Left hindlimb (tissue), 1 donor: ENCODE results near the gene TRPM5.

ENCODE experiments used
- DNase-seq: peaks from one replicate; pipeline ENCODE4 v3.0.0-alpha.2; 2018

Gene TRPM5

DNA sequence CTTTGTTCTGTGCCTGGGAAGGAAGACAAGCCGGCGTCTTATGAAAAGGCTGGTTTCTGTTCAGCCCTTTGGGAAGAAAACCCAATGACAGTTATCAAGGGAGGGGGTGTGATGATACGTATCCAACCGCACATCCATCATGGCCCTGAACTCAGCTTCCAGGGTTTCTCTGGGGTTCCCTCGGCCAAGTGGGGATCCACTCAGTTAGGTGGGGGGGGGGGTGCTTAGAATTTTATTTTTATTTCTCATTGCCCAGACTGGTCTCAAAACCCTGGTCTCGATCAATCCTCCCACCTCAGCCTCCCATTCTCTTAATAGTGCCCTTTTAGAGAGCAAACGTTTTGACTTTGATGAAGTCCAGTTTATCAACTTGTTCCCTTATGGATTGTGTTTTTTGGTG, 26.2 kb upstream of the TRPM5 start:
- DNase-seq, result no peak

- DNase-seq, result no peak
Observed at GRCh38 chr11:2468363-2469235, 24.3 kb upstream of the TRPM5 start.

DNA sequence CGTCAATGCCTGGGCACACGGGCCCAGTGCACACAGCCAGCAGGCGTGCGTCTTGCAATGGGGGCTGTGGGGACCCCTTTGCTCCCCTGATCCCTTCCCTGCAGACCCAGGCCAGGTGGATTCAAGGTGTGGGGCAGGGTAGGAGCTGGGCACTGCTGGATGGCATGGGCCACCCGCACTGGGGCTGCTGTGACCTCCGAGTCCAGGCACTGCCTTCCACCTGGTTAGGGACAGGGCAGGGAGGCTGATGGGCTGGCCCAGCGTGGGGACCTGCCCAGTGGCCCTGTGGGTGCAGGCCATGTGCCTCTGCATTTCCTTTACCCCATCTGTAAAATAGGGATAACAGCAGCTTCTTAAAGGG, 23.4 kb upstream of the TRPM5 start:
- no peak for DNase-seq

DNA sequence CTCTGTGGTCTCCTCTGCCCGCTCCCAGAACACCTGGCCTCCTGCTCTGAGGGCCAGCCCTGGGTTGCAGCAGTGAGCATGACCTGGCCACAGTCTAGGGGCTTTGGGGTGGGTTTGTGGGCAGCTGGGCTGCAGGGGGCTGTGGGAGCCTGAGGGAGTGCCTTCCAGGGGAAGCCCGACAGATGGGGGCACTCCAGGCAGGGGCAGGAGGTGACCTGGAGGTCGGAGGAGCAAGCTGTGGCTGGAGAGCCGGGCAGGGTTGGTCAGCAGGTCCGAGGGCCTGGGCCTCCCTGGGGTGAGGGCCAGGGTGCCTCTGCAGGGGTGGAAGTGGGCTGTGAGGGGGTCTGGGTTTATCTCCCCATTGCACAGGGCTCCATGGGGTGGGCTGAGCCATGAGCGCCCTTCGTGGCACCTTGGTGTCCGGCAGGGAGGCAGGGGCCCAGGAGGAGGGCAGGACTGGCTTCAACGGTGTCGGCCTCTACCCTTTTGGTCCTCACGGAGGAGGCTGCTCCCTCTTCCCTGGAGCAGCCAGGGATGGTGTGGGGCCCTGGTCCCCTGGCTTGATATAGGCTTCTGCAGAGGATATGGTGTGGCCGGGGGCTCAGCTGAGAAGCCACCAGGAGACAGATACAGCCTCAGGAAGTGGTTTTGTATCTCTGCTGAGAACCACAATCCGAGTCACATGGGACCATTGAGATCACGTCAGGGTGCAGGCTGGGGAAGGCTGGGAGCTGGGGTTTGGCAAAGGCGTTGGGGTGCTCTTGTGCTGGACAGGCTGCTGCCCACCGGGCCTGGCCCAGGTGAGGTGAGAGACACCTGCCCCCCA, 22.8 kb upstream of the TRPM5 start:
- DNase-seq, result no peak

DNA sequence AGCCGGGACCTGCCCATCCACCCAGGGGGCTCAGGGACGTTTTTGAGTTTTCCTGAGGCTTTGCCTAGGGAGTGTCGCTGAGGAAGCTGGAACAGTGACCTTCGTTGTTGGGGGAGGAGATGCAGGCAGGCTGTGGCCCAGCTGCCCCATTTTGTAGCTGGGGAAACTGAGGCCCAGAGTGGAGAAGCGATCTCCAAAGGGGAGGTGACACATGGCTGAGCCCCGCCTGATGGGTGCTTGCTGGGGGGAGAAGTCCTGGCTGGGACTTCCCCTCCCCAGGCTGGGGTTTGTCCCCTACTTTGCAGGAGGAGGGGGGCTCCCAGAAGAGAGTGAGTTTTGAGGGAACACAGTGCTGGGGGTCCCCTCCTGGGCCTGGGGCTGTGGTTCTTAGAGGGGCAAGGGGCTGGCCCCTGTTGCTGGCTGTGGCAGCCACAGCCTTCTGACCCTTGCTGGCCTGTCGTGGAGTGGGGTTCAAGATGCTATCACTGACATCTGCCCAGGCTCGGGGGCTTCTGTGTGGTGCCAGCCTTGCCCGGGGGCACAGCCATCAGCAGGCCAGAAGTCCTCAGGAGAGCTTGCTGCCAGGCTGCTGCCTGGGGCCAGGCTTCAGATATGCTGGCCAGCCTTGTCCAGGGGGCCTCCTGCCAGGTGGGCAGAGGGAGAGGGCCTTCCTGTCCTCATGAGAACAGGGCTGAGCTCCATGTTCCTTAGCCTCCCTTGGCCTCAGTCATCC, 21.9 kb upstream of the TRPM5 start:
- no peak for DNase-seq

GRCh38 chr11:2465202-2466068, 21.1 kb upstream of the TRPM5 start:
- no peak for DNase-seq

DNA sequence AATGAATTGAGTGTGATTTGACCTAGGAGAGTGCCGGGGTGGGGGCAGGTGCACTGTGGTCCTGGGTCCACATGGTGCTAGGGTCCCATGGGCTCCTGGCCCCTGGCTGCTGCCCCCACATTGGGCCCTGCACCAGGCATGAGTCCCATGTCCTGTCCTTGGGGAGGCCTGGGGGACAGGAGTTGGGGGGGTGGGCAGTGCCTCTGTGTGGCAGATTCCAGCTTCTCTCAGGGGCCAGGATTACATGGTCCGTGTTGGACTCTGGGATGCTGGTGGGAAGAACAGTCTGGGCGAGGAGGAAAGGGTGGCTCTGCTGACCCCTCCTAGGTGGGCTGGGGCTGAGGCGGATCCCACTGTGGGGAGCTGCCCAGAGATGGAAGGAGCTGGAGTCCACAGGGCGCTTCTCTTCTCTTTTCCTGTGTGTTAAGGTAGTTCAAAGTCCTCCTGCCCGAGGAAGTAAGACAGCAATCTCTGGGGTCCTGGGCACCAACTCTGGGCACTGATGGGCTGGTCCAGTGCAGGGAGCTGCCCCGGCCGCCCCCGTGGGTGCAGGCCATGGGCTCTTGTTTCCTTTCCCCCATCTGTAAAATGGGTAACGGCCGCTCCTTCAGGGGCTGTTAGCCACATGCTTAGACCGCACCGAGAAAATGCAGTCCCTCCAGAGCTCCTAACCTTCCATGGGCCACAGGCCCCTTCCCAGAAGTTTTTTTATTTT, 20.3 kb upstream of the TRPM5 start:
- DNase-seq, result no peak

DNA sequence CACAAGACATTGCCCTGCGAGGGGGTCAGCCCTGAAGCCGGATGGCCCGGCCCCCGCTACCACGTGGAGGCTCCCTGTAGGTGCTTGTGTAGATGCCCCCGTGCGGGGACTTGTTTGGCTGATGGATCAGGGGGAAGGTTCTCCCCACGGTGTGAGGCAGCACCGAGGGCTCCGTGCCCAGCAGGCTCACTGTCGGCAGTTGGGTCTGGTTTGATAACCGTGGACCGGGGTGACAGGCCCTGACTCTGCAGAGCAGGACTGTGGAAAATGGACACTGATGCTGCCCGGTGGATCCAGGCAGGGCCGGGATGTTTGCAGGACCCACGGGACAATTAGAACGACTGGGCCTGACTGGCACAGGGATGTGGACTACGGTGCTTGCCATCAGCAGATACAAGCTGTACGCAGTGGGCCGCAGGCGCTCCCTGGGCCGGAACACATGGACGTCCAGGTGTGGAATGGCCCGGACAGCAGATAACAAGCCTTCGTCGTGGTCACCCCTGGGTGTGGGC, 19.5 kb upstream of the TRPM5 start:
- DNase-seq, result no peak

GRCh38 chr11:2462986-2463765, 18.9 kb upstream of the TRPM5 start:
- DNase-seq, result no peak

GRCh38 chr11:2462543-2462985, 18.2 kb upstream of the TRPM5 start:
- no peak for DNase-seq

GRCh38 chr11:2461956-2462542, 17.7 kb upstream of the TRPM5 start:
- no peak for DNase-seq

GRCh38 chr11:2461253-2461955, 17.1 kb upstream of the TRPM5 start:
- no peak for DNase-seq

DNA sequence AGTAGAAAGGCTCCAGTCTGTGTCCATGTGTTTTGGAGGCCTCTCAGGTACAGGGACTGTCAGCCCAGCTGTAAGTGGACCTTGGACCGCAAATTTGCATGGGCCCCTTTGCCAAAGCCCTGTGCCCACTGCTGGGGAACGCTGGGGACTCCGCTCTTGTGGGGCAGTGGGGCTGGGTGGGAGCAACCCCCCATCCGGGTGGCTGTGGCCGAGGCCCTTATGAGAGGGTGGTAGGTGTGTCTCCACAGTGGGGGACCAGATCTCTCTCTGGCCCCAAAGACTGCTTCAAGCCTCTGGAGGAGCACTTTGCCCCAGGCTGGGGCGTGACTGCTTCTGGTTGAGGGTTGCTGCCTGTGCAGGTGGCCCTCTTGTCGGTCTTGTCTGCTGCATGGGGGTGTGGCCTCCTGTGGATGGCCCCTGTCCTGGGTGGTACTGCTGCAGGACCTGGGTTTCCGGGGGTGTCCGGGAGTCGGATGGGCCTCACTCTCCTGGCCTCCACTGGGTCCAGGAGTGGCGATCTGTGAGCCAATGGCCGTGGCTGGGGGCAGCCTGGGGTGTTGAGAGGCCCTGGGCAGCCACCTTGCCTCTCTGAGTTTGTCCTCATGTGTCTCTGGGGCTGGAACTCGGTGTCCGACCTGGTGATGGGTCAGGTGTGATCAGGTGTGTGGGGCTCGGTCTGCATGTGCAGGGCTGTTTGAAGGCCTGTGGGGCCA, 16.4 kb upstream of the TRPM5 start:
- DNase-seq, result no peak

DNA sequence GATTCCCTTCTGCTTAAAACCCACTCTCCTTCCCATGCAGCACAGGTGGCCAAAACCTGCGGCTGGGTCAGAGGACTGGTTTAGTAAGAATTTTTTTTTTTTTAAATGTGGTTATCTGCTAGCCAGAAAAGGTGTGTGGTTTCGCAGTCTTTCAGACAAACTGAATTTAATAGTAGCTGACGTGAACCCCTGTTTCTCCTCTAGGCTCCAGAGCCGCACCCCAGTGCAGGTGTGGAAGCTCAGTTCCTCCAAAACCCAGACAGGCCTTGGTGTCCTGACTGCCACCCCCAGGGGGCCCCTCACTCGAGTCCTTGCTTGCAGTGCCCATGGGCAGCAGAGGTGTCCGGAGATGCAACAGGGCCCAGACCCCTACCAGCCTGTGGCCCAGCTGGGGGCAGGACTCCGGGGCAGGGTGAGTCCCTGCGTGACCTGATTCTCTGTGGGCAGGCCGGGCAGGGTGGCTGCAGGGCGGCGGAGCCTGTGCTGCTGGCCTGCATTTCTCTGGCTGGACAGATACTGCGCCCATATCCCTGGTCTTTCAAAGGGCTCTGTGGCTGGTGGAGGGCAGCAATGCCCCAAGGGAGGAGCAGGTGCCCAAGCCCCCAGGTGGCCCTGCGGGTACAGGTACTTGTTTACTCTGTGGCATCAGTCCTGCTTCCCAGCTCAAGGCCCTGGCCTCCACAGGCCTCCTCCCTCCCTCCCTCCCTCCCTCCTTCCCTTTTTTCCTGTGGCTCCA, 15.7 kb upstream of the TRPM5 start:
- DNase-seq, result no peak

- DNase-seq, result peak; percentile 27
Observed at GRCh38 chr11:2459016-2459725, 14.9 kb upstream of the TRPM5 start.

GRCh38 chr11:2458321-2458720, 14.0 kb upstream of the TRPM5 start:
- no peak for DNase-seq

GRCh38 chr11:2453436-2453835, 9.1 kb upstream of the TRPM5 start:
- no peak for DNase-seq
